HG03108 (cell line): ENCODE results near the gene CASK.

Source experiments
- ATAC-seq: cut with Tn5 transposase; IDR thresholded peaks from one replicate; pipeline ENCODE4 v1.9.1; 2021; ENCODE audit warnings: moderate library complexity; ENCODE audit not compliant: unreplicated experiment

The CASK gene

DNA sequence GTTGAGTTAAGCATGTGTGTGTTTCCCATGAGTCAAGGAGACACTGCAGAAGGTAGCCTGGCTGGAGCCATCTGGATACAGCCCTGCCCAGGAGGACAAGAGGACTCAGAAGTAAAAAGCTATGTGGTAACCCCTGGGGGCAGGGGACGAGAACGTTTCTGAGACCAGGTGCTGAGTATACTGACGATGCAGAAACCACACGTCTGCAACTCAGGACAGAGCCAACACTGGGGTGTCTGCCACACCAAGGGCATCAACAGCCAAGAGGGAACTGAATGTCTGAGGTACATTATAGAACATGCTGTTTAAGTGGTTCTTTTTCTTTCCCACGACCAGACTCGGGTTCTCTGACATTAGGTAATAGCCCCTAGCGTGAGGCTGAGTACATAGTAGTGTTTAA lies 328.7 kb downstream of the CASK start:
- ATAC-seq: no peak

DNA sequence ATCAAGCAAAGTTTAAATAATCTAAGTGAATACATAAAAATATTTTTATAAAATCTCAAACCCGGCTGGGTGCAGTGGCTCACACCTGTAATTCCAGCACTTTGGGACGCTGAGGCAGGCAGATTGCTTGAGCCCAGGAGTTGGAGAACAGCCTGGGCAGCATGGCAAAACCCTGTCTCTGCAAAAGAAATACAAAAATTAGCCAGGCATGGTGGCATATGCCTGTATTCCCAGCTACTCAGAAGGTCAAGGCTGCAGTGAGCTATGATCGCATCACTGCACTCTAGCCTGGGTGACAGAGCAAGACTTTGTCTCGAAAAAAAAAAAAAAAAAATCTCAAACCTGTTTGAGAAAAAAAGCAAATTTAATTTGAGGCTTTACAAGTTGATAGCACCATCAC lies 331.4 kb downstream of the CASK start:
- no peak for ATAC-seq

DNA sequence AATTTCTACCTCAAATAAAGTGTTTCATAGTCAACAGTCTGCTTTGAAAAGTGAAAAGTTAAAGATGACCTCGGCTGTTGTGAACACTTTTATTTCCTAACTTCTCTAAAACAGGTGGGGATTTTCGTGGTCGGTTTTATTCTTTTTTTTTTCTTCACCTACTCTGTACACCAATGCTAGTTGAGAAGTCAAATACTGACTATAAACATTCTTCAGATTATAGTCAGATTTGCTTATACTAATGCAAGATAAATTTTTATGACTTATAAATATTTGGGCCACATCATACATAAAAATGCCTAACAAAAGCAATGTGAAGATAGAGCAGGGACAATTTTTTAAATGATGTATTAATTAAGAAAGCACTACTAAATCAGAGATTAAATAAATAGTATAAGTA lies 332.7 kb downstream of the CASK start:
- ATAC-seq: no peak

DNA sequence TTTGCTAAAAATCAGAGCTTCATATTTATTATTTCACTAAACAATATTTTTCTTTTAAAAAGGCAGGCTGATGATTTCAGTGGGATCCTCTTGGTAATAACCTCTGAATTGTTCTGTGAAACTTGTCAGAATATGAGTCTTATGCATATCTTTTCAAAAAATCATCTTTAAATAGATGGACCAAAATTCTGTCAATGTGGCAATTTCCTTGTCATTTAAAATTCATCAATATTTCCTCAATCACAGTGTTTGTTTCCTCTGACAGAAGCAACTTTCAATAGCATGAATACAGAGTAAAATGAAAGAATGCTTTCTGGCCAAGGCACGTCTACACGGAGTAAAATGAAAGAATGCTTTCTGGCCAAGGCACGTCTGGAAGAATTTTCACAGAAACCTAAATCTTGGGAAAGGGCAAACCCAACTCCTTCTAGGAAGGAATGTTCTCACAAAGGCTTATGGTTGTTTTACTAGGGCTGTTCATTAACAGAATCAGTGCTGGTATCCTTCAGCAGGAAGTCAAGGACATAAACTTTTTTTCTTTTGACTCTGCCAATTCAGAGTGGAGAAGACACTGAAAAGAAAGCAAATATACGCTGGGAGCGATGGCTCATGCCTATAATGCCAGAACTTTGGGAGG lies 333.6 kb downstream of the CASK start:
- no peak for ATAC-seq

DNA sequence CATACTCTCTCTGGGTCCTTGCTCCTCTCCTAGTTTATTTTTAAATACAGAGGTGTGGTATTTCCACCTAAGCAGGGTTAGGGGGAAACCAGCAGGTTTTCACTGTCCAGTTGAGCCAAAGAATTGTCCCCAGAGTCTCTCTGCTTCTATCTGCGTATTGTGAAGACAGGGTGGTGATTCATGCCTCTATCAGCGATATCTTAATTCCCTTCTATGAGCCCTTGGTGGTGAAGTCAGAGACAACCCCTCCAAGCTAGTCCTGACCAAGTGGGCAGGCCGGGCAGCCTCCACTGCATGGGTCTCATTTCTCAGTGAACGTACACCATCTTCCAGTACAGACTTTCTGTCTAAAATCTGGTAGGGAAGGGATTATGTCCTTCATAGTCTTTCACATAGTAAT lies 335.1 kb downstream of the CASK start:
- no peak for ATAC-seq

DNA sequence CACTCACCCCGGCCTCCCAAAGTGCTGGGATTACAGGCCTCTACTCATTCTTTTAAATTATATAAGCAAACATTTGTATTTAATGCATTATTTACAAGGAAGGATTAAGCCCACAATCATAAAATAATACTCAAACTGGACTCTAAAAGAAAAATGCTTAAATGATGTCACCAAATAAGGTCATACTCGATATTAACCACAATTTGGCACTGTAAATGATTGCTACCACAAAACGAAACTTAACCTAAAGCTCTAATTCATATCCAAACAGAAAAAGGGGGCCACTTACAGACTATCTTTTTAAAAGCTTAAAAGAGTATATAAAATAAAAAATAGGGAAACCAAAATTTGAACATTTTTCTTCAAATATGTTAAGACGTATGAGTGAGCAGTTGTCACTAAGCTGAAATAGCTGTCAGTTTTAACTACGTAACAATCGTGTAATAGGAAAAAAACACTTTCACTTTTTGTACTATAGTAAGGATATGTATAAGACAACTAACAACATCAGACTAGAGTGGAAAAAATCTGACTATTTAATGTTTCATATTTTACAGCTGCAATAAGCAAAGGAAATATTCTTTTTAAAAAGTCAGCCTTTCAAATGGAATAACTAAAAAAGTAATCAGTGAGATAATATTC lies 342.8 kb downstream of the CASK start:
- no peak for ATAC-seq

DNA sequence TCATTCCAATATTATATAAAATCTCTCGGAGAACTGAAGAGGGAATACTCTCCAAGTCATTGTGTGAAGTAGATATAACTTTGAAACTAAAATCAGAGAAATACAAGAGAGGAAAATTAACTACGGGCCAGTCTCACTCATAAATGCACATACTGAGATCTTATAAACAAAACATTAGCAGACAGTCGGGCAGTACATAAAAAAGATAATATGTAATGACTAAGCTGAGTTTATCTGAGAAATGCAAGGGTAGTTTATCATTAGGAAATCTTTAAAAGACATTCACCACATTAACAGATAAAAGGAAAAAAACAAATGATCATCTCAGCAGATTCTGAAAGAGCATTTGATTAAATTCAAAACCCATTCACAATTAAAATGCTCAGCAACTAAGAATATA lies 359.5 kb downstream of the CASK start:
- ATAC-seq: no peak

DNA sequence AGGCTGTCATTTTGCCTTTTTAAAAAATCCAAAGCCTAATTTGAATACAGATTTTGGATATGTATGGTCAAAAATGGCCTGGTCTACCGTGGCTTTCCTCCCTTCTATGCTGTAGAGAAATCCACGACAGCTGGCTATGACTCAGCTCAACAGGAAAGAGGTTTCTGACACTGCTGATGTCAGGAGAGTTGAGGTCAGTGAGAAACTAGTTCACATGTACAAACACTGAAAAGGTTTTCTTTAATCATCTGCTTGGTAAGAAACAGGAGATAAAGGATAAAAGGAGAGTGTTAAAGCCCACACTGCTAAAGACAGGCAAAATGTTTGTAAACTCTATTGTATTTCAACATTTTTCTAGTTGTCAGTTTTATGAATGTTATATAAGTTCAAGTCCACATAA lies 362.3 kb downstream of the CASK start:
- ATAC-seq: peak; percentile 81

DNA sequence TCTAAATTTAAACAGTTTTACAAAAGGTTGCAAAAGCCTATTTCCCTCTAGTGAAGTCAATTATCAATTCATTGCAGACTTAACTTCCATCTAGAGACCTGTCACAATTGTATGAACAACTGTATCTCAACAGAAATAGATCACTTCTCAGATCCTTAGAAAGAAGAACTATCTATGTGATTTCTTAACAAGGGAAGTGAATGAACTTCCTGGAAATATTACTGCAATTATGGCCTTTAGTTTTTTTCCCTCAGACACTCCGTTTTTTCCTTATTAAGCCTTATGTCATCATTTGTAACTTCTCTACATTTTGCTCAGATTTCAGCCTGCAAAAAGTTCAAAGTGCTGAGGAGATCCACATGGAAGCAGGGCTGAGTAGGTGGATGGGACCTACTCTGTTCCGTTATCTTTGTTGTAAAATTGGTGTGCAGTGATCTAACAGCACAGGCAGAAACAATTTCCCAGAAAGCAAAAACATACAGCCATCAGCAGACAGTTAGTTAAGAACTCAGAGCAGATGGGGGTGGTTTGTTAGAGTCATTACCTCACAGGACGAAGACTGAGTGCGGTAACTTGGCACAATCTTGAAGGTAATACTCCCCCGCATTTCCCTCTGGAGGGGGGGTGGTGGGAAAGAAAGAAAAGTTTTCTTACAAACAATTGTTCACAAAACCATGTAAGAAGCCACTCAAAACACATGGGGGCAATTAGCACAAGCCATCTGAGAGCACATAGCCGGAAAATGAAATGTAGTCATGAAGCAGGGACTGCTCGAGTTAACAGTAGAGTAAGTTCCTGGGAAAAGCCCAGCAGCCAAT lies 363.9 kb downstream of the CASK start:
- ATAC-seq: no peak

DNA sequence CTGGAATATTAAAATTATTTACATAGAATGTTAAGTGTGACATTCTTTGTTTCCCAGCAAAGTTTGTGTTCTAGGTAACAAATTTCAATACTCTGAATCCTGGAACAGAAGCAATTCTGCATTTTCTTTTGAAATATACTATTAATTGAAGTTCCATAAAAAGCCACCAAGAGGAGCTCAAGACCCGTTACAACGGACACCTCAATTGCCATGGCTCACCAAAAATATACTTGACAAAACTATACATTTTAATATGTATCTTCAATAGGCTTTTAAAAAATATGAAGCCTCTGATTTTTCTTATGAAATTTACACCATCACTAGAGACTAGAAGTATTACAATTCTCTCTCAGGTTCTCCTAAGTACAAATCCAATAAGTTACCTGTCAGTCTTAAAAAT lies 364.8 kb downstream of the CASK start:
- no peak for ATAC-seq

DNA sequence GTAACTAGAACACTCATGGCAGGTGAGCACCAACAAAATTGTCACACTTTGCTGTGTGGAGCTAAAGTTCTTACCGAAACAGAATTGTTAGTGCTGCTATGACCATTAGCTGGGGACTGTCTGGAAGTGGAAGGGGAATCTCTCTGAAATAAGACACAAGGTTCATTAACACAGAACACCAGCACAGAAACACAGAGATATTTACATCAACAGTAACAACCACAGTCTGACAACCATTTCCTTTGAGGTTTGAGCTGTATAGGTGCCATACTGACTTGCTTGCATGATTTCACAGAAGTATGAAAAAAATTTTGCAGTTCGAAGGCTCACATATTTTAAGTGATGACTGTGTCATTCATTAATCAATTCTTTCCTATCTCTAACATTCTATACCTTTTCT lies 366.4 kb downstream of the CASK start:
- no peak for ATAC-seq

DNA sequence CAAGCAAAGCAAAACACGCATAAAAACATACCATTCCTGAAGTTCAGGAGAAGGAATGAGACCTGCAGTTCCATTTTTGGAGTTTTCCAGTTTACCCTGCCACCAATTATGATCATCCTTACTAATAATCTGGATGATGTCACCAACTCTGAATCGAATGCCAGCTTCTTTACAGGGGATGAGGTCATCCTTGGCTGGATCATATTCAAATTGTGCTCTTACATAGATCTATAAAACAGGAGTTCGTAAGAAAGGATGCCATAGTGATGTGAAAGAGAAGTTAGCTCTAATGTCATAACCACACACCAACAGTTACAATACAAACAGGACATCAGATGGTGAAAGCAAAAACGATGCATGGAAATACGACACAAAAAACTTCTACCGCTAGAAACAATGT lies 369.7 kb downstream of the CASK start:
- no peak for ATAC-seq

DNA sequence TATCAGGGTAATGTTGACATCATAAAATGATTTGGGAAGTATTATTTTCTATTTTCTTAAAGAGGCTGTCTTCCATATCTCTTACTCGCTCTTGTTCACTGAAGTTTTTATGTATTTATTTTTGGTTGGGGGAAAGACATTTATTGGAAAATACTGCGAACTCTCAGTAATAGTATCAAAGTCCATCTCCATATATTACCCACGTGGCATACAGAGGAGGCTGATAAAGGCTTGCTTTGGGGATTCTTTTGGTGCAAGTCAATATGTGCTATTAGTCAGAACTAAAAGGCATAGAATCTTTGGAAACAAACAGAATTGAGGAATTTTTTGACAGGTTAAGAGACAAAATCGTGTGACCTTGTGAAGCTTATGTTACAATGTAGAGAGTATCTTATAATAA lies 374.9 kb downstream of the CASK start:
- no peak for ATAC-seq

DNA sequence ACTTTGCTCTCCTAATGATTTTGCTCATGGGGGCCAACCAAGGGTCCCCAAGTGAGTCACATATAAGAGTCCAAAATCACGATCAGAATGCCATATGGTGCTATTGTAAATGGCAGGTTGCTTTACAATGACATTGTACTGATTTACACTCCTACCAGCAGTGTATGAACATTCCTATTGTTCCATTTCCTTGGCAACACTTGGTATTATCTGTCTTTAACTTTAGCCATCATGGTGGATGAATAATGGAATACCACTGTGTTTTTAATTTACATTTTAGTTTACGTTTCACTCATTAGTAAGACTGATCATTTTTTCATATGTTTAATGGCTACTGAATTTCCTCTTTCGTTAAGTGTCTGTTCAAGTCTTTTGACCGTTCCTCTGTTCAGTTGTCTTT lies 379.7 kb downstream of the CASK start:
- ATAC-seq: no peak

DNA sequence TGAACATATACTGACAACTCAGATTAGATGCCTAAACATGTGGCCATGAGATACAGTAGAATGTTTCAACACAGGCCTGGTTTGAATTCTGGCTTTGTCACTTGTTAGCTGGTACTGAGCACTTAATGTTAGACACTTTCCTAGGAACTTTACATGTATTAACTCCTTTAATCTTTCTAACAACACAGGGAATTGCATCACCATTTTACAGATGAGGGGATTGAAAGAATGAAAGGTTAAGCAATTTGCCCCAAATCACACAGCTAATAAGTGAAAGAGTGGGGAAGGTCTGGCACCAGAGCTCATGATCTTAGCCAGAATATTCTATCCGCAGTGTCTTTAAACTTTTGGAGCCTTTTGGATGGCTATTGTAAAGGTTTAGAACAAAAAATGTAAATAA lies 380.3 kb downstream of the CASK start:
- no peak for ATAC-seq

DNA sequence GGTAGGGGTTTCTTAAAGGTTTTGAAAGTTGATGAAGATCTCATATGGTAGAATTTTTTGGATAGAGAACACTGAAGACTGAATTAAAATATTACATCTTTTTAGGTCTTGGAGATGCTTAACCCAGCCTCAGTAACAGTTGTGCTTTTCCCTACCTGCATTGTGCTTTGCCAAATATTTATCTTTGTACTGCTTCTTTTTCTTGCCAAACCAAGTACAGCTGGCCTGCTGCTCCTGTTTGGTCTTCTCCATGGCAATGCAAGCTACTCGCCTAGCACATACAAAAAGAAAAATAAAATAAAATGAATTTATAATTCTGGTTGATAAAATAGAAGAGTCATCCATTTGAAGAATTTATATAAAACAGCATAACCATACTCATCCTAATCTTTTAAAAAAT lies 380.8 kb downstream of the CASK start:
- ATAC-seq: no peak

DNA sequence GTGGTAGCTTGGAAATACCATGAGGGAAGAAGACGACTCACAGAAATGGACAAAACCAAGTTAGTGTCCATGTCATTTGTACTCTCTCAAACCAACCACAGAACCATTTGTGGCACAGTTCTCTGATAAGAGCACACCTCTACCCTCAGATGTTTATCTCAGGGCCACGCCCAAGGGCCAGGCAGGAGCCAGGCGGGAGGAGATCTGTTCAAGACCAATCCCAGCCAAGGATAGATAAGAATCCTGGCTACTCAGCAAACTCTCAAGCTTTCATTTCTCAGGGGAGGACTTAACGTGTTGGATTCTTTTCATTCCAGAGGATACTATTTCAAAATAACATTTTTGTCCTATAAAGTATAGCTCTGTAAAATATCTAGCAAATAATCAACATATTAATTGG lies 381.2 kb downstream of the CASK start:
- no peak for ATAC-seq

DNA sequence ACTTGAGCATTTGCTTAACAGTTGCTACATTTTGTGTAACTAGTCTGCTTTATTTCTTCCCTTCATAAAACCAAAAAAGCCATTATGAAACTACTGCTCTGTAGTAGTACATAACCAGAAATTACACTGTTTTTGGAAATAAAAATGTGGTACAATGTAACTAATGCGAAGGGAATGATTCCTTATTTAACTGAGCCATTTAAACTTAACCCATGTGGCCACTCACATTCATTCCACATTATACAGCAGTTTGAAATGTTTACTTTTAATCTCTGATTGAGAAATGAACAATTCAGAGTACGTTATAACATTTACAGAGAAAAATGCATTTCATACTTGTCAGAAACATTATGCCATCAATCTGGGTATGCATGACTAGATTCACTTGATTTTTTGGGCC lies 382.0 kb downstream of the CASK start:
- ATAC-seq: no peak

DNA sequence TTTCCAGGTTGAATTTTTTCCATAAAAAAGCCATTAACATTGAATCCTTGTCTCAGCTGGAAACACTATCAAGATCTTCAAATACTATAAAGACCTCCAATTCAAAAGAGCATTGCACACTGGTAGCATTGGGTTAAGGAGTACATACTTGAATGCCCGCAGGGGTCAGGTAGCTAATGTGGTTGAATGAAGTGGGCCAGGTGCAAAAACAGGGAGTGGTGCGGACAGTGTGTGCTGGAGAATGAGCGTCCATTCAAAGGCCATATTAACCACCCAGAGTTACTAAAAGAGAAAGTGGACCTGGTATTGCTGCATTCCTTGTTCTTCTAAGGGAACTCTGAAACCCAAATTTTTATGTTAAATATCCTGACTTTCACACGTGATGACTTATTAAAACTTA lies 384.6 kb downstream of the CASK start:
- no peak for ATAC-seq

DNA sequence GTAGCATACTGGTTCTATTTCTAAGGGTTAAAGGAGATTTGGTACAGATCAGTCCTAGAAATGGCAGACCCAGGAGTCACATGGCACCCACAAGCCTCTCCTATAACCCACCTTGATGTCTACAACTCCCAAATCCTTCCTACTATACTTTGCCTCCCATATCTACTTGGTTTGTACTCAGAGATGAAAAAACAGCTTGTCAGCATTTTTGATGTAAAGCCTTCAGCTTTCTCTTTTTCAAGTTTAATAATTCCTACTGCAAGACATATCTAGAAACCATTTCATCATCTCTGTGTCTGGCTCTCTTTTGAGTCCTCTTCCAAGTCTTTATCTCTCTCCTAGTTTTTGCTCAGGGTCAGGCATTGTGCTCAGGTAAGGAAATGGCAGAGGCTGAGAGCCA lies 393.3 kb downstream of the CASK start:
- no peak for ATAC-seq

DNA sequence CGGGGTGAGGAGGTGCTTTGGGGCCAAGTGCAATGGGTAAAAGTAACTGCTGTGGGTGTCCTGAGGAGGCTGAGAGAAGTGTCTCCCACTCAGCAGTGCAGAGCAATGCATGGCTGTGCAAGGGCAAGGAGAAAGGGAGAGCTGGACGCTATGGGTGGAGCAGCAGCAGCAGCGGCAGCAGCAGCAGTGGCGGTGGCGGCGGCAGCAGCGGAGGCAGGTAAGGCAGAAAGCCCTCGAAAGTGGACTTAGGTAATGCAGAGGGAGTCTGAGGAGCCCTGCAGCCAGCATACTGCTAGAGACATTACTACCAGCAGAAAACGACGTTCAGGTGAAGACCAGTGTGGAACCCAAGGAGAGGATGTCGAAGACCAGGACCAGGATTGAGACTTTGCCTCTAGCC lies 394.1 kb downstream of the CASK start:
- no peak for ATAC-seq

DNA sequence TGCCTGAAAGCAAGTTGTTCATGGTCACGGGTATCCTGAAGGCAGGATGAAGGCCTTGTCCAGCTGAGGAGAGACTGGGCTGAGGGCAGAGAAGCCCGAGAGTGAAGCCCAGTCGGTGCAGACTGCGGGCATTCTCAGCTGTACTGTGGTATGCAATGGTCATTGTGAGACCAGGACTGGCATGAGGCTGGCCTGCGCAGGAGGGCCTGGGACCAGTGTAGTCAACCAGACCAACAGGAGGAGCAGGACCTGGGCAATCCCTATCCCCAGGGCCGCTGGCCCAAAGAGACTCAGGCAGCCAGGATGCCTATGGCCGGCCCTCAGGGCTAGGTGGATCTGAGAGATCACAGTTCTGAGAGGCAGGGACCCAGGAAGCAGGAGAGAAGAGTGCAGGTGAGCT lies 394.6 kb downstream of the CASK start:
- no peak for ATAC-seq
